KMS-11 (cell line): ENCODE results near the gene TNFRSF6B.

Experiments used
- H2AFZ ChIP-seq: fragments of 200-600 bp; sonication (generic); 2 replicates; pipeline ENCODE4 v1.6.1; 2016; ENCODE audit warnings: antibody characterized with exemption, mixed run types, low read depth
- H3K27ac ChIP-seq: fragments of 200-600 bp; sonication (generic); 2 replicates; pipeline ENCODE4 v1.6.1; 2016; ENCODE audit warnings: mild to moderate bottlenecking, mixed run types
- H3K27me3 ChIP-seq: fragments of 200-600 bp; sonication (generic); 2 replicates; pipeline ENCODE4 v1.6.1; 2017; ENCODE audit warnings: mild to moderate bottlenecking, low read depth, mixed run types, moderate library complexity; ENCODE audit not compliant: insufficient read depth
- H3K36me3 ChIP-seq: fragments of 200-600 bp; sonication (generic); 2 replicates; pipeline ENCODE4 v1.6.1; 2017; ENCODE audit warnings: mild to moderate bottlenecking, mixed run types; ENCODE audit not compliant: insufficient read depth
- H3K4me1 ChIP-seq: fragments of 200-600 bp; sonication (generic); 2 replicates; pipeline ENCODE4 v1.6.1; 2016; ENCODE audit warnings: mild to moderate bottlenecking, low read depth, mixed run types; ENCODE audit not compliant: poor library complexity, severe bottlenecking
- H3K4me2 ChIP-seq: fragments of 200-600 bp; sonication (generic); 2 replicates; pipeline ENCODE4 v1.7.0; 2016; ENCODE audit warnings: mild to moderate bottlenecking, mixed run types
- H3K4me3 ChIP-seq: fragments of 200-600 bp; sonication (generic); IDR thresholded peaks from 2 replicates; pipeline ENCODE4 v1.6.1; 2017; ENCODE audit warnings: low read depth, low read length, mixed read lengths; ENCODE audit not compliant: insufficient read depth
- H3K79me2 ChIP-seq: fragments of 200-600 bp; sonication (generic); 2 replicates; pipeline ENCODE4 v1.6.1; 2016; ENCODE audit warnings: low read depth, mixed run types; ENCODE audit not compliant: insufficient read depth
- H3K9ac ChIP-seq: fragments of 200-600 bp; sonication (generic); 2 replicates; pipeline ENCODE4 v1.6.1; 2016; ENCODE audit warnings: mild to moderate bottlenecking, mixed run types
- H4K20me1 ChIP-seq: fragments of 200-600 bp; sonication (generic); 2 replicates; pipeline ENCODE4 v1.6.1; 2016; ENCODE audit warnings: mild to moderate bottlenecking, mixed run types; ENCODE audit not compliant: insufficient read depth
- TF ChIP-seq, protein P1 (sequence below): fragments of 200-600 bp; sonication (generic); conservative IDR thresholded peaks from 2 replicates; pipeline ENCODE4 v1.6.1; 2017; ENCODE audit warnings: low read depth, mild to moderate bottlenecking, antibody characterized with exemption, low read length, moderate library complexity, mixed read lengths

Gene TNFRSF6B

DNA sequence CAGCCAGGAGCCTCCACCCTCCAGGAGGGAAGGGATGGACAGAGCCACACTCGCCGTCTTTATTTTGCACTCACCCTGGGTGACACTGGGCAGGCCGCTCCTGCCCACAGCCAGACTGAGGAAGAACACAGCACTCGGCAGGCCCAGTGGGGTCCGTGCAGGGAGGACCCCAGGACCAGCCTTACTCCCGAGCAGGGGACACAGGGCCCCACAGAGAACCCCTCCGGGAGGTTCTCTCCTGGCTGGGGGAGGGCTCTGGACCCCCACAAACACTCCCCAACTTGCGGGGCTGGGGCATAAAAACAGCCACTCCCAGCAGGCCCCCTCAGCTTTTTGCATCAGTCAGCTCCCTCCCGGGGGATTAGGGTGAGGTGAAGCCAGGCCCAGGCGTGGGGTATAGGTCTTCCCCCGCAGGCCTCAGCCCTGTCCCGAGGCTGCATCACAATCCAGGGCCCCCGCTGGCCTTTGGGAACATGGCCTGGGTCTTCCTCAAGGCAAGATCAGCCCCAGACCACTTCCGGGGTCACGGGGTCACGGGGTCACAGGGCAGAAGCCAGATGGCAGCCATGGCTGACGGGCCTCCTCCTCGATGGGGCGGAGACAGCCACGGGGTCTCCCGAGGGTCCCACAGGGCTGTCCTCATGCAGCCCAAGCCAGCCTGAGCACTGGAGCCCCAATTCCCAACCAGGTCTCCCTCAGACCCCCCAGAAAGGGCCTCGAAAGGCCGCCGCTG, 3.2 kb downstream of the TNFRSF6B start:
- Histone ChIP-seq H3K79me2 (no peaks in the 10 kb centered on the region), H3K36me3 (no peaks in the 10 kb centered on the region), H3K27ac (no peak overlapping the region), H3K27me3 (no peaks in the 10 kb centered on the region), H4K20me1 (no peaks in the 10 kb centered on the region), H3K4me3 (no peak overlapping the region), H3K4me1 (no peaks in the 10 kb centered on the region), H3K9ac (no peak overlapping the region), H2AFZ (no peak overlapping the region), H3K4me2 (no peak overlapping the region)
- TF ChIP-seq, protein P1, sequence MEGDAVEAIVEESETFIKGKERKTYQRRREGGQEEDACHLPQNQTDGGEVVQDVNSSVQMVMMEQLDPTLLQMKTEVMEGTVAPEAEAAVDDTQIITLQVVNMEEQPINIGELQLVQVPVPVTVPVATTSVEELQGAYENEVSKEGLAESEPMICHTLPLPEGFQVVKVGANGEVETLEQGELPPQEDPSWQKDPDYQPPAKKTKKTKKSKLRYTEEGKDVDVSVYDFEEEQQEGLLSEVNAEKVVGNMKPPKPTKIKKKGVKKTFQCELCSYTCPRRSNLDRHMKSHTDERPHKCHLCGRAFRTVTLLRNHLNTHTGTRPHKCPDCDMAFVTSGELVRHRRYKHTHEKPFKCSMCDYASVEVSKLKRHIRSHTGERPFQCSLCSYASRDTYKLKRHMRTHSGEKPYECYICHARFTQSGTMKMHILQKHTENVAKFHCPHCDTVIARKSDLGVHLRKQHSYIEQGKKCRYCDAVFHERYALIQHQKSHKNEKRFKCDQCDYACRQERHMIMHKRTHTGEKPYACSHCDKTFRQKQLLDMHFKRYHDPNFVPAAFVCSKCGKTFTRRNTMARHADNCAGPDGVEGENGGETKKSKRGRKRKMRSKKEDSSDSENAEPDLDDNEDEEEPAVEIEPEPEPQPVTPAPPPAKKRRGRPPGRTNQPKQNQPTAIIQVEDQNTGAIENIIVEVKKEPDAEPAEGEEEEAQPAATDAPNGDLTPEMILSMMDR: no peak

DNA sequence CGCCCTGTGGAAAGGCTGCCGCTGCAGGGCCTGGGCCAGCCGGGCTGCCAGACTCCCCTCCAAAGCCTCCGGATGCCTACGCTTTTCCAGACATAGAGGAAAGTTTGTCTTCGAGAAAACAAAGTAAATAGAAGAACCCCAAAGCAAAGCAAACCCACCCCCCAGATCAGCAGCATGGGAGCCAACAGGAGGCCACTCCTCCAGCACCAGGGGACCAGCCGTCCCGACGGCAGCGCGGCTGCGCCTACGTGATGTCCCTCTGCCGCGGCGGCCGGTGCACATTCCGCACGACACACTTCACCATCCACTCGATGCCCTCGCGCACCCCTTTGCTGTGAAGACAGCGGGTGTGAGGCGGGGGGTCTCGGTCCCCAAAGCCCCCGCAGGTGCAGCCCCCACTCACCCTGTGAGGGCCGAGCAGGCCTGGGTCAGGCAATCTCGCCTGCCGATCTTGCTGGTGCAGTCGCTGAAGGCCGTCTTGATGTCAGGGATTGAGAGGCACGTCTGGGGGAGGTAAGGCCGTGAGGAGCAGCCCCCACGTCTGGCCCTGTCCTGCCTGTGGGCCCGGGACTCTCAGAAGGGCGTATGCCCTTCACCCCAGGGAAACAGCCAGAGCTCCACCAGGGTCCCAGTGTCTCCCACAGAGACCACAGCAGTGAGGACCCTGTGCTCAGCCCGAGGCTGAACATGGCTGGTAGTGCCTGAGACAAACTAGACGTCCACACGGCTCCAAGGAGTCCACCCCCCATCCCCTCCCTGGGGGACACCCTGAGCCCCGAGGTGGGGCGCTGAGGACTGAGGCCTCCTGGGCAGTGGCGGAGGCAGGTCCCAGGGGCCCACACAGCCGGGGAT, 4.0 kb downstream of the TNFRSF6B start:
- no peak overlapping the region for H2AFZ ChIP-seq
- TF ChIP-seq, protein P1: no peak
- H4K20me1 ChIP-seq: no peaks in the 10 kb centered on the region
- H3K9ac ChIP-seq: no peak overlapping the region
- H3K4me1 ChIP-seq: no peaks in the 10 kb centered on the region
- no peak overlapping the region for H3K27ac ChIP-seq
- H3K4me3 ChIP-seq: no peak overlapping the region
- 0 out of 2 replicates have a peak, but pooled peaks cover under 1% of the 10 kb centered on the region for H3K79me2 ChIP-seq
- no peaks in the 10 kb centered on the region for H3K36me3 ChIP-seq
- no peak overlapping the region for H3K4me2 ChIP-seq
- H3K27me3 ChIP-seq: no peaks in the 10 kb centered on the region

DNA sequence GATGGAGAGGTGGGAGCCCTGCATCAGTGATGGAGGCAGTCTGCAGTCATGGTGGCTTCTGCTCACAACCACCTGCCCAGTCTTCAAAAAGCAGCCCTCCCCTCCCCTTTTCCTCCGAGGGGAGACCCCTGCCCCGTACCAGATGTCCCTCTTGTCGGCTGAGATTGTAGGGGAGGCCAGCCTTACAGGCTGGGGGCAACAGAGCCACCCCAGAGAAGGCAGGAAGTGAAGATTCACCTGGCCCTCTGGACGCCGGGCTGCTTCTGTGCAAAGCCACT, 4.5 kb downstream of the TNFRSF6B start:
- Histone ChIP-seq H3K27ac (no peak overlapping the region), H3K36me3 (no peaks in the 10 kb centered on the region), H3K9ac (no peak overlapping the region), H2AFZ (no peak overlapping the region), H3K4me2 (no peak overlapping the region), H3K4me3 (no peak overlapping the region), H3K27me3 (no peaks in the 10 kb centered on the region), H3K4me1 (peaks cover 5% of the 10 kb centered on the region), H3K79me2 (peaks cover 7% of the 10 kb centered on the region; the same call in 1 of the 2 replicates), H4K20me1 (no peaks in the 10 kb centered on the region)
- TF ChIP-seq, protein P1: no peak

DNA sequence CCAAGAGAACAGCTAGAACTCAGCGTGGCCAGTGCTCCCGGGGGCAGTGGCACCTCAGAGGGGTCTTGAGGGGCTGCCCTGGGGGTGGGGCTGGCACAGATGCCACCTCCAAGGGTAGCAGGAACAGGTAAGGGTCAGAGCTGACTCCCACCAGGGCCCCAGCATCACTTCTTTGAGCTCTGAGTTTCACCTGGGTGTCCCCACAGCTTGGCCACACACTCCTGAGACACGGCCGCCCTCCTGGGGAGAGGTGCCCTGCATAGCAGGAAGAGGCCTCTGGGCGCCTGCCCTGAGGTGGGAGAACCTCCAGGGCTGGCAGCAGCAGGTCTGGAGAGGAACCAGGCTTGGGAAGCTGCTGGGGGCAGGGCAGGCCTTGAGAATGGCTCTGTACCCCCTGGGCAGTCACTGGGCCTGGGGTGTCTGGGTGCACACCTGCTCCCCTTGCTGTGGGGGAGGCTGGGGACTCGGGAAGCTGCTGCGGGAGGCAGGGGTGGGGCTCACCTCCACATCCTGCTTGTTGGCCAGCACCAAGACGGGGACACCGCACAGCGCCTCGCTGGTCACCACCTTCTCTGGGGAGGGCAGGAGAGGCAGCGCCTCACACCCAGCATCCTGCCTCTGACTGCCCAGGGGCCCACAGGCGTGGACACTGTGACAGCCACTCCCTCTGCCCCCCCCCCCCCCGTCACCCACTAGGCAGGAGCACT, 5.0 kb downstream of the TNFRSF6B start:
- Histone ChIP-seq H3K4me3 (no peak overlapping the region), H4K20me1 (0 out of 2 replicates have a peak, but pooled peaks cover 2% of the 10 kb centered on the region), H3K27ac (no peak overlapping the region), H3K9ac (no peak overlapping the region), H2AFZ (no peak overlapping the region), H3K27me3 (no peaks in the 10 kb centered on the region), H3K79me2 (peaks cover 11% of the 10 kb centered on the region; the same call in 1 of the 2 replicates), H3K36me3 (no peaks in the 10 kb centered on the region), H3K4me2 (no peak overlapping the region), H3K4me1 (peaks cover 10% of the 10 kb centered on the region)
- TF ChIP-seq, protein P1: no peak
